GM18499 (cell line): Measurements from ENCODE around the gene CORO1C.
"Not testable (repeated sequence)": the region's sequence is repeated elsewhere in the genome, so short reads cannot be mapped to it uniquely, and the experiment has no call there.

Experiments
- ATAC-seq: cut with Tn5 transposase; IDR thresholded peaks from one replicate; pipeline ENCODE4 v1.9.1; 2021; ENCODE audit warnings: moderate number of reproducible peaks; ENCODE audit not compliant: insufficient read depth, unreplicated experiment

Gene CORO1C

DNA sequence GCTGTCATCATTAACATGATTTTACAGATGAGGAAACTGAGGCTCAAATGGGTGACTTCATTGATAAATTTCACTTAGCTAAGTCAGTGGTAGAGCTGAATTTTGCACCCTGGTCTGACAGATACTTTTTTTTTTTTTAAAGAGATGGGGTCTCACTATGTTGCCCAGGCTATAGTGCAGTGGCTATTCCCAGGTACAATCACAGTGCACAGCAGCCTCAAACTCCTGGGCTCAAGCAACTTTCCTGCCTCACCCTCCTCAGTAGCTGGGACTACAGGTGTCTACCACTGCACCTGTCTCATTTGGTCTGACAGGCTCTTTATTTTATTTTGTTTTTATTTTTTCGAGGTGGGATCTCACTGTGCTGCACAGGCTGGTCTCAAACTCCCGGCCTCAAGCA is 24.2 kb upstream of the CORO1C start:
- no peak for ATAC-seq

DNA sequence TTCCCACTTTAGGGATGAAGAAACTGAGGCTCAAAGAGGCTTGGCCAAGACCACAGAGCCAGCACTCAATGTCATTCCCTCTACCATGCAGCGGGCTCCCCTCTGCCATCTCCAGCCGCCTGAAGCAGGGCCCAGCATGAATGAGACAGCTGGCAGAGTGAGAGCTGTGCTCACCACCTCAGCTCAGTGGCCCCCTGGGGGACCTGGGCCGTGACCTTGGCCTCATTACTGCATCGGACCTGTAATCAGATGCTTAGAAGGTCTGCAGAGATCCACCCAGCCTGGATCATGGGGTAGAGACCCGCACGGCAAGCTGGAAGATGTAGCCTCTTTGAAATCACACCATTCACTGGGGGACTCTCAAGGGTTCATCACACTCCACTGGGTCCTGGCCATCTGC is 22.7 kb upstream of the CORO1C start:
- ATAC-seq: no peak

DNA sequence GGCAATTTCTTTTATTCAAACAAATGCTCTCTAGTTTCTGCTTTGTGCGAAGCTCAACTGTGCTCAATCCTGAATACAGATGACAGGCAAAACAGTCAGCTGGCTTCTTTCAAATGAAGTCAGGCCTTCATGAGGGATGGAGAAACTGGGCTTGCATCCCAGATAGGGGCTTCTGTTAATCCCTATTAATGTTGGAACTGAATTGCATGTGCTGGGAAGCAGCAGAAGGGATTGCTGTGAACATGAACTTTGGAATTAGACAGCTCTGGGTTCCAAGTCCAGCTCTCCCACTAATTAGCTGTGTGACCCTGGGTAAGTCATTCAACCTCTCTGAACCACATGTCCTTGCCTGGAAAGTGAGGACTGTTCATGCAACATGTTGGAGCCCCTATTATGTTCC is 21.1 kb upstream of the CORO1C start:
- no peak for ATAC-seq

DNA sequence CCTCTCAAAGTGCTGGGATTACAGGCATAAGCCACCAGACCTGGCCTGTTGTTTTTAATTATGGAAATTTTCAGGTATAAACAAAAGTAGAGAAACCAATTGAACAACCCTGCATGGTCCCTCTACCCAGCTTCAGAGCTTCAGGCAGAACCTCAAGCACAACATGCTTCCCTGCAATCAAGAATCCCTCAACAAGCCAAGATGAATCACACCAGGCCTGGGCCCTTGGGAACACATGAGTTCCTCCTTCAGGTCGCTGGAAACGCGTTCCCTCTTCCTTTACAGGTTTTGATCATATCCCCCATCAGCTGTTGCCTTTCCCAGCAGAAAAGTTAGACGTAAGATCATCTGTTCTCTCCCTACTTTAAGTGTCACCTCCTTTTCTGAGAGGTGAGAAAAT is 20.5 kb upstream of the CORO1C start:
- no peak for ATAC-seq

DNA sequence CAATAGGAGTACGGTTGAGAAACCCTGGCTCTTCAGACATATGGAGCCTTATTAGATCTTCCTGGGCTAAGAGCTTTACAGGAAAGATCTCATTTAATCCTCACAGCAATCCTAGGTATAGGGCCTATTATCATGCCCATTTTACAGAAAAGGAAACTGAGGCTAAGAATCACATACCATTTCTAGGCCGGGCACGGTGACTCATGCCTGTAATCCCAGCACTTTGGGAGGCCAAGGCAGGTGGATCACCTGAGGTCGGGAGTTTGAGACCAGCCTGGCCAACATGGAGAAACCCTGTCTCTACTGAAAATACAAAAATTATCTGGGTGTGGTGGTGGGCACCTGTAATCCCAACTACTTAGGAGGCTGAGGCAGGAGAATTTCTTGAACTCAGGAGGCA is 19.7 kb upstream of the CORO1C start:
- ATAC-seq: not testable (repeated sequence)

DNA sequence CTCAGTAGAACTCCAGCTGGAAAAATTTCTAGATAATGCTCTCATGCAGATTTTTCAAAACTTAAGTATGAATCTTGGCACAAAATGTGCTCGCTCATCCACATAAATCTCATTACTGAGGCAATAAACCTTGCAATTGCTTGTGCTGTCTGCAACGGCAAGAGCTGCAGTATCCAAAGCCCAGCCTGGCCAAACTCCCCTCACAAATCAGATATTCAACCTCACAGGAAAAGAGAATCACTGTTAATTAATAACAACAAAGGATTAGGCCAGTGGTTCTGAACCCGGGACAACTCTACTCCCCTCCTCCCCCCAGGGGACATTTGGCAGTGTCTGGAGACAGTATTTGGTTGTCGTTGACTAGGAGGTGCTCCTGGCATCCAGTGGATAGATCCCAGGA is 19.2 kb upstream of the CORO1C start:
- no peak for ATAC-seq

DNA sequence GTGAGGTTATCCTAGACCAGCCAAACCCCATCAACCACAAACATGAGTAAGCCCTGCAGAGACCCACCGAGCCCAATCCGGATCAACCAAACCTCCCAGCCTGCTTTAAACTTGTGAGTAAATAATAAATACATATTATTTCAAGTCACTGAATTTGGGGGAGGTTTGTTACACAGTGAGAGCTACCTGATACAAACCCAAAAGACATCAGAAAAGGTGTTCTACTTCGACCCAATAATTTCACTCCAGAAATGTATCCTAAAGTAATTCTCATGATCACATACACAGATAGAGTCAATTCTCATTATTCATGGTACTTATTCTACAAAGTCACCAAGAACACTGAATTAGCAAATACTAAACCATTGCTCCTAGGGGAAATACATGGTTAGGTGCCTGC is 16.2 kb upstream of the CORO1C start:
- ATAC-seq: no peak

DNA sequence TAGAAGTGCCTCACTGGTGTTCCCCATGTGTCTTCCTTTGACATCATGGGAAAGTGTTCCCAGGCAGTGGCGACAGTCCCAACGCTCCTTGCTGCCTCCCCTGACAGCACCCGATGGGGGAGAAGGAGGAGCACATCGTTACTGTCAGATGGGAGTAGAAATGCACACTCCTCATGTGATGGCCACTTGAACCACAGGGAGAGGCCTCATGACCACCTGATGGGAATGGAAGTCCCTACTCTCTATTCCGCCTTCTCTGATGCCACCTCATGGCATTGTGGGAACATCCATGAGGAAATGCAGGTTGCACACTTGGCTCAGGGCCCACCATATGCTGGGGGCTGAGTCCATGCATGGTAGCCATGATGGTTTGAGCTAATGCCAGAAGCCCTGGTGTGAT is 14.3 kb upstream of the CORO1C start:
- ATAC-seq: no peak

DNA sequence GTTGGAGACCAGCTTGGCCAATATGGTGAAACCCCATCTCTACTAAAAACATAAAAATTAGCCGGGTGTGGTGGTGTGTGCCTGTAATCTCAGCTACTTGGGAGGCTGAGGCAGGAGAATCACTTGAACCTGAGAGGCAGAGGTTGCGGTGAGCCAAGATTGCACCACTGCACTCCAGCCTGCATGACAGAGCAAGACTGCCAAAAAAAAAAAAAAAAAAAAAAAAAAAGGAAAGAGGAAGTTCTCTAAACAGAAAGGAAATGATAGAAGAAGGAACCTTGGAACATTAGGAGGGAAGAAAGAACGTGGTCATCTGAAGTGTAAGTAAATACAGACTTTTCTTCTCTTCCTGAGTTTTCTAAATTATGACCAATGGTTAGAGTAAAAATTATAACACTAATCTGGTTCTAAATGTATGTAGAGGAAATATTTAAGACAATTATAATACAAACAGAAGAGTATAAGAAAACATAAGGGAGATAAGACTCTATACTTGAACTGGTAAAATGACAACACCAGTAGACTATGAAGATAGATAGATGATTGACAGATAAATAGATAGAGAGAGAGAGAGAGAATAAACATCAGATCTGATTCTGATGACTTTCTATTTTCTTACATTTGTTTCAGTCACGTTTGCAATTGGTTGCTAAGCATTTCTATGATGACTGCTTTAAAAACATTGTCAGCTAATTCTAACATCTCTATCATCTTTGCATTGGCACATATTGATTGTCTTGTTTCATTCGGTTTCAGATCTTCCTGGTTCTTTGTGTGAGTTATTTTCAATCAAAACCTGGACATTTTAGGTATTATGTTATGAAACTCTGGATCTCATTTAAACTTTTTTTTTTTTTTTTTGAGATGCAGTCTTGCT is 12.9 kb upstream of the CORO1C start:
- no peak for ATAC-seq

DNA sequence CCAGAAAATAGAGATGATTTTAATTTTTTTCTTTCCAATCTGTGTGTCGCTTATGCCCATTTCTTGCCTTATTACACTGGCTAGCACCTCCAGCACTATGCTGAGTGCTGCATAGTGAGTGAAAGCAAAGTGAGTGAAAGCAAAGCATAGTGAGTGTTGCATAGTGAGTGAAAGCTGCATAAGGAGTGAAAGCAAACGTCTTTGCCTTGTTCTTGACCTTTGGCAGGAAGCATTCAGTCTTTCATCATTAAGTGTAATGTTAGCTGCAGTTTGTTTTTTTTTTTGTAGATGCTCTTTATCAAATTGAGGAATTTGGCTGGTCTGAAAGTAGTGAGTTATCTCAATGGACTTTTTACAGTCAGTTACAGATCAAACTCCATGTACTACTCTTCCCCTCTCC is 6.9 kb upstream of the CORO1C start:
- ATAC-seq: no peak

DNA sequence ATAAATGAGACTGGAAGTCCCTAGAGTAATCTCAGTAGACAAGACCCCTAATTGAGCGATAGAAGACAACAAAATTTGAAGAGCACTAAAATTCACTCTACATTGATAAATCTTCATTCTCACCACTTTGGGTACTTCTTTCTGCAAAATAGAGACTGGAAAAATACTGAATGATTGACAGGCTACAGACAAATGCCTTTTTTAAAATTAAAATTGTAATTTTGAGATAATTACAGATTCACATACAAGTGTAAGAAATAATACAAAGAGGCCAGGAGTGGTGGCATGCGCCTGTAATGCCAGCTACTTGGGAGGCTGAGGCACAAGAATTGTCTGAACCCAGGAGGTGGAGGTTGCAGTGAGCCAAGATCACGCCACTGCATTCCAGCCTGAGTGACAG is 4.5 kb upstream of the CORO1C start:
- no peak for ATAC-seq

DNA sequence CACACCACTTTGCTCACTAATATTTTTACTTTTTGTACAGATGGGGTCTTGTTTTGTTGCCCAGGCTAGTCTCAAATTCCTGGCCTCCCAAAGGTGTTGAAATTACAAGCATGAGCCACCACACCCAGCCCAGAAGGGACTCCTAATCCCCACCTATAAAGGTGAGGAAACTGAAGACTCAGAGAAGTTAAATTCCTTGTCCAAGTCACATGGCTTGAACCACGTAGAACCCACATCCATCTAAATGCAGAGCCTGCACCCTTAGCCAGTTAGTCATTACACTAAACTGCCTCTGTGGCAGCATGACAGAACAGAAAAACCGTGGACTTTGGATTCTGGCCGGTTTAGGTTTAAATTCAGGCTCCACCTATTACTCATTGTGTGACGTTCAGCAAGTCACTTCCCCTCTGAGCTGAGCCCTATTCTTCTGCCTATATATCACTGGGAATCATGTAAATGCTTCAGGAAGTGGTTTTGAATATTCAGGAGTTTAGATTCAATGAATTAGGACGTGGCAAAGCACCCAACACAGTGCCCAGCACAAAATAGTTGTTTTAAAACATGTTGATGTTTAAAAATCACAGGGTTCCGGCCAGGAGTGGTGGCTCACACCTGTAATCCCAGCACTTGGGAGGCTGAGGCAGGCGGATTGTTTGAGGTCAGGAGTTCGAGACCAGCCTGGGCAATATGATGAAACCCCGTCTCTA is 3.0 kb upstream of the CORO1C start:
- ATAC-seq: no peak

DNA sequence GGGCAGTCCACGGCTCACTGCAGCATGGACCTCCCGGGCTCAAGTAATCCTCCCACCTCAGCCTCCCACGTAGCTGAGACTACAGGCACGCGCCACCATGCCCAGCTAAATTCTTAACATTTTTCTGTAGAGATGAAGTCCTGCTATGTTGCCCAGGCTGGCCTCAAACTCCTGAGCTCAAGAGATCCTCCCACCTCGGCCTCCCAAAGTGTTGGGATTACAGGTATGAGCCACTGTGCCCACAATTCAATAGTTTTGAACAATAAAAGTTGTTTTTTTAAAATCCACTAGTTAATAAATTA is 1.9 kb upstream of the CORO1C start:
- ATAC-seq: not testable (repeated sequence)

DNA sequence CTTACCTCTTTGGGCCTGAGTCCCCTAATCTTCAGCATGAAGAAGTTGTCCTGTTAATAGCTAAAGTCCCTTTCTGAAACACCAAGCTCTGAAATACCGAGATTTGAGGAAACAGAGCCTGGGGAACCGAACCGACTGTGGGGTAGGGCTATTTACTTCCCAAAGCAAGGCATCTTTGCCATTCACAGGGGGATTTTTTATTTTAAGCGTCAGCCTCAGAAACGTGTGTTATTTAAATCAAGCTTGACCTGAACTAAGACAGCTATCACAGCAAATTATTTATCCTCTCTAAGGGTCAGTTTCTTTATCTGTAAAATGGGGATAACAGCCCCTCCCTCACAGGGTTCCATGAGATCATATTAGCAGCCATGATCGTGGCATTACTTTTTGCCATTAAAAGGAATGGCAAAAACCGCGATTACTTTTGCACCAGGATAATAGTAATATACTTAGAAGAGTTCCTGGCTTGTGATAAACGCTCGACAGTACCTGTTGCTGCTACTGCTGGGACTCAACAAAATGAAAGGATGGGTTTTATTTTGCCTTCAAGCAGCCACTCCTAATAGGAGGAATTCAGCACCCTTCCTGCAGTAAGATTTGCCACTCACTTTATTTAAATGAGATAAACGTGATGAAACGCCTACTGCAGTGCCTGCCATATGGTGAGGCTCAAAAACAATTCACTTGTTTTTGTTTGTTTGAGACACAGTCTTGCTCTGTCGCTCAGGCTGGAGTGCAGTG is 1.3 kb upstream of the CORO1C start:
- ATAC-seq: no peak

DNA sequence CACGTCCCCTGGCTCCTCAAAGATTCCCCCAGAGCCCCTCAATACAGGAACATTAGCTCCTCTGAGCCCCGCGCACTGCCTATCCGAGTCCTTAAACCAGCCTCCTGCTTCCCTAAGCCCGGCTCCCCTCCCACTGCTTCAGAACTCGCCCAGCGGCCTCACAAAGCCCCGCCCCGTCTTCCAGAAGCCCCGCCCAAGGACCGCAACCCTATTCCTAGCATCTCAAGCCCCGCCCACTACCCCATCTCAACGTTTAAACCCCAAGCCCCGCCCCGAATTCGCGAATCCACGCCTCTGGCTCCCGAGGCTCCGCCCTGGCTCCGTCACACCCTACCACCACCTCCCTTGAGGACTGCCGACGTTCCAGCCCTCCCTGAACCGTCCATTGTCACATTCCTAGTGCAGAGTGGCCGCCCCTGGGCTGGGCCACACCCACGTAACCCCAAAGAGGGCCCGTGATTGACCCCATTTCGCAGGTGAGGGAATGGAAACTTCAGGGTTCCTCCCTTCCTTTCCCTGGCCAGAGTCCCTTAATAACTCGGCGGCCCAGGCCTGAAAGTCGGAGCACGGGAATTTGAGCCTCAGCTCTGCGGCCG is 646 bp upstream of the CORO1C start:
- peak; percentile 29 for ATAC-seq

DNA sequence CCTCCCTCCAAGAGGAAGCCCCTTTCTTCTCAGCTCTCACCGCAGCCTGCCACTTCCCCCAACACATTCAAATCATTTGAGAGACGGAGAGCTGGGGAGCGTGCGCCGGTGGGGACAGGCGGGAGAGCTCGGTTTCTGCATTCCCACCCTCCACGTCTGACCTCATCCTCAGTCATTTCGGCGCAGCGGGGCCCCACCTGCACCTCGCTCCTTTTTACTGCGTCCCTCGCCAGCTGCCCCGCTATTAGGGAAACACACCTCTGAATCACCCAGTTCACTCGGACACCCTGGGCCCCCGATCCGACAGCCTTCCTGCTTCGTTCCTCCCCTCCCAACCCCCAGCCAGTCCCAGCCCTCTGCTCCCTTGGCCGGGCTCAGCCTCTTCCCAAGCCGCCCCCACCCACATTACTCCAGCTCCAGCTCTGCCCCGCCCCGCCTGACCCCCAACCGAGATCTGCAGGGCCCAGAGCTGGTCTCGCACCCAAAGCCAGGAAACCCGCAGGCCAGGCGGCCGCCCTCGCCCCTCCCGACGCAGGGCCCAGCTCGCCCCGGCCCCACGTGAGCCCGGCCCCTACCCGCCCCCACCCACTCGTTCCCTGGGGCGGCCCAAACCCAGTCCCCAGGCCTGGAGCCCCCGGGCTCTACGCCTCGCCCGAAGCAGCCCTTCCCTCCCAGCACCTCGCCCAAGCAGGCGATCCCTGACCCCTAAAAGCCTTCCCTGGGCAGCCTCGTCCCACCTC is 783 bp downstream of the CORO1C start:
- no peak for ATAC-seq

DNA sequence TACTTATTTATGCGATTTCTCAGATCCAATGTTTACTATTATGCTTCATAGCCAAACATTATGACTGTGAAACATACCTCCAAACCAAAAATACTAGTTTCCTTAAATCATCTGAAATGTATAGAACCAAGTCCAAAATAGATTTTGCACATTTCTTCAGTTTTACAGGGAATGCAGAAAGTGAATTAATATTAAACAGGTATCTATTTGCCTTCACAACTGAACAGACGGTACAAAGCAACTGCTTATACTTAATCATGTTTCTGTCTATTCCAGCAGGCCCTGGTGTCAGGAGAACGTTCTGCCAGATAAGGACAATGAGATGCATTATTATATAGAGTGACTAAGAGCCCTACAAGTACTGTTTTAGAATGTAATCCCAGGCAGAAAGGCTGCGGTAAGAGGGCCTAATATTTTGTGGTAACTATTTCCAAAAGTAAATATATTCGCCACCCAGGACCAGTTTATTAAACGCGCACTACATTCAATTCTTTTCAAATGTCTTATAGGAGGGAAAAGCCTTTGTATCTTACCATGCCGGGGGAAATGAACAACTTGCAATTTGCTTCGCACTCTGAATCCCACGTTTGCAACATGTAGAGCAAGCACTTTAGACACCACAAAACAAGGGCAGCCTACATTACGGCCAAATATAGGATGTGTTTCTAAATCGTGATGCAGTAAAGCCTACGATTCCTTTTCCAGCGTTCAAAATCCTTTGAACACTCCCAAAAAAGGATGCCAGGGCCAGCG is 1.5 kb downstream of the CORO1C start:
- ATAC-seq: no peak

DNA sequence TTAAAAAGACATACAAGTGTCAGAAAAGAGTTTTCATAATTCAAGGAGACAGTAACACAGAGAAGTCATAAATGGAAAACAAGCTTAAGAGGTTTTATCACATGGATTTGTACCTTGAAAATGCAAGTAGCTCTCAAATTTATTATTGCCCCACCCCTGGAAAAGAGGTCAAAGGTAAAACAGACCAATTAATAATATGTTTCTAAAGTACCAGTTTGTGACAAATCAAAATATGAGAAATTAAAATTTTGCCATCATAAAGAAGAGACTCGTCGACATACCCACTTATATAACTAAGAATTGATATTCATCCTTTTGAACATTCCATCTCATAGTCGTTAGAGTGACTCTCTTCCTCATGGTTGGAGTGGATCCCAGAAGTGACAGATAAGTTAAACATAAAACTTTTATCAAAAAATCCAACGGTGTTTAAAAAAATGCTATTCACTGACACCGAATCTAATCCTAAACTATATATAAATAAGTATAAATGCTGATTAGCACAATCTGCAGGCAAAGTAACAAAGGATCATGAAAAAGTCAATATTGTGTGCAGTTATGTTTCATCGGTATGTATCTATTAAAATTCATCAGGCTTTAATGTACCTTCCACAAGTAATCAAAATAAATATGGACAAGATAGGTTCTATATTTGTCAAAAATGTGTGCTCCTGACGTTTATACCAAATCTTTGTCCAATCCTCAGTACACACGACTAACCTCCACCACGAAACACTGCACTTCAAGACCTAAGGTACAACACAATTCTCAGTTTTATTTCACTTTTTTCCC is 2.3 kb downstream of the CORO1C start:
- ATAC-seq: no peak
